Tibial artery (tissue), 4 donors: ENCODE results near the gene WASF1.
A peak's percentile ranks its signal among the peaks of the same experiment; 100 is the strongest.

ENCODE experiments used
- DNase-seq, 2 donors: peaks; one replicate each; pipeline ENCODE4 v3.0.0-alpha.2; 2019
- H3K27ac ChIP-seq, 2 donors: fragments of 200-600 bp; sonication (generic) in 1 of 2; 1 replicate in 1 of 2; 2 replicates in 1 of 2; pipeline ENCODE4 v1.5.1; 2018 to 2019; ENCODE audit warnings: mild to moderate bottlenecking in 1 of 2
- H3K27me3 ChIP-seq, 2 donors: fragments of 200-600 bp; sonication (generic) in 1 of 2; one replicate each; pipeline versions ENCODE4 v1.5.1 to v1.6.0; 2016 to 2019
- H3K36me3 ChIP-seq, 3 donors: fragments of 200-600 bp; sonication (generic) in 2 of 3; one replicate each; pipeline ENCODE4 v1.5.1; 2016 to 2019; ENCODE audit warnings: mild to moderate bottlenecking in 2 of 3
- H3K4me1 ChIP-seq, 4 donors: fragments of 200-600 bp; sonication (generic) in 2 of 4; 1 replicate in 3 of 4; 2 replicates in 1 of 4; pipeline ENCODE4 v1.5.1; 2016 to 2019
- H3K4me3 ChIP-seq, 2 donors: fragments of 200-600 bp; sonication (generic) in 1 of 2; 1 replicate in 1 of 2; 2 replicates in 1 of 2; pipeline ENCODE4 v1.5.1; 2018 to 2019; ENCODE audit warnings: mild to moderate bottlenecking in 2 of 2
- H3K9me3 ChIP-seq, 3 donors: fragments of 200-600 bp; sonication (generic) in 1 of 3; one replicate each; pipeline ENCODE4 v1.5.1; 2016 to 2019
- CTCF ChIP-seq, 2 experiments: fragments of 200-600 bp in 1 of 2; fragments of 450-650 bp in 1 of 2; IDR thresholded peaks; one replicate each; pipeline ENCODE4 v1.5.1; 2017 to 2019; ENCODE audit warnings: antibody characterized with exemption in 2 of 2, mild to moderate bottlenecking in 1 of 2, moderate library complexity in 1 of 2
- intact Hi-C: fragments of 100-400 bp; cut with DNase I; formaldehyde crosslinking; loops from one replicate; pipeline ENCODE4 v1.15.0; 2023; ENCODE audit warnings: low total_unique reads

WASF1 gene

GRCh38 chr6:110185879-110186278 is 6.4 kb upstream of the WASF1 start:
- DNase-seq = no peak
- no peaks in the 10 kb centered on the region for H3K27me3 ChIP-seq
- H3K27ac ChIP-seq = no peak overlapping the region
- intact Hi-C loops = no loop called here
- TF ChIP-seq CTCF (IDR thresholded peaks at IDR 0.05) = no peak
- no peaks in the 10 kb centered on the region for H3K36me3 ChIP-seq
- H3K9me3 ChIP-seq = no peaks in the 10 kb centered on the region
- no peak overlapping the region for H3K4me3 ChIP-seq
- H3K4me1 ChIP-seq = peaks cover 0 to 61% (median 31%) of the 10 kb centered on the region in 4 donors

- no peak overlapping the region for H3K4me3 ChIP-seq
- H3K27ac ChIP-seq = no peak overlapping the region
- no peaks in the 10 kb centered on the region for H3K27me3 ChIP-seq
- H3K9me3 ChIP-seq = no peaks in the 10 kb centered on the region
- H3K4me1 ChIP-seq = peaks cover 0 to 63% (median 32%) of the 10 kb centered on the region in 4 donors
- TF ChIP-seq CTCF (IDR thresholded peaks at IDR 0.05) = no peak
- intact Hi-C loops = loop anchor here (5.0 kb wide), 1 partner anchor 689 kb away; the partner anchor contains the start of gene AMD1
- no peak for DNase-seq
- no peaks in the 10 kb centered on the region for H3K36me3 ChIP-seq
Observed at GRCh38 chr6:110183292-110183885, 3.9 kb upstream of the WASF1 start.

GRCh38 chr6:110181131-110182030 is 1.9 kb upstream of the WASF1 start:
- H3K27ac ChIP-seq = peak overlapping the region; percentile 75 to 85
- H3K4me1 ChIP-seq = peaks cover 0 to 51% (median 32%) of the 10 kb centered on the region in 4 donors
- H3K9me3 ChIP-seq = no peaks in the 10 kb centered on the region
- intact Hi-C loops = loop anchor here (5.0 kb wide), 1 partner anchor 691 kb away; the partner anchor contains the start of gene AMD1
- DNase-seq = no peak
- H3K36me3 ChIP-seq = no peaks in the 10 kb centered on the region
- no peak for TF ChIP-seq CTCF (IDR thresholded peaks at IDR 0.05)
- peak overlapping the region; percentile 66 to 71 for H3K4me3 ChIP-seq
- H3K27me3 ChIP-seq = no peaks in the 10 kb centered on the region

GRCh38 chr6:110180228-110181008 is 948 bp upstream of the WASF1 start, which contains the start of gene CDC40:
TSS of gene CDC40 (plus strand) at chr6:110180427. CDS start at chr6:110180445, 18 bp downstream.
- intact Hi-C loops = loop anchor here (5.0 kb wide), 1 partner anchor 692 kb away; the partner anchor contains the start of gene AMD1
- H3K4me1 ChIP-seq = peaks cover 0 to 43% (median 32%) of the 10 kb centered on the region in 4 donors
- no peaks in the 10 kb centered on the region for H3K36me3 ChIP-seq

More at GRCh38 chr6:110180228-110181008, 948 bp upstream of the WASF1 start, which contains the start of gene CDC40:
- no peaks in the 10 kb centered on the region for H3K9me3 ChIP-seq
- TF ChIP-seq CTCF (IDR thresholded peaks at IDR 0.05) = no peak
- H3K4me3 ChIP-seq = peak within 1 kb of the TSS; percentile 66 to 71
- no peaks in the 10 kb centered on the region for H3K27me3 ChIP-seq
- DNase-seq = peak; percentile 44 to 76
- peak within 1 kb of the TSS; percentile 75 to 85 for H3K27ac ChIP-seq
